HepG2 (cell line): ENCODE measurements around the gene RBMS2. TPM values are rescaled to one million over a fixed set of nuclear protein-coding genes. Genes with fewer than 3 reads are reported as not detected.

Source experiments
- ATAC-seq: fragments of 200-7000 bp; cut with Tn5 transposase; 3 replicates; pipeline ENCODE4 v1.9.1; 2020; ENCODE audit warnings: mild to moderate bottlenecking, moderate library complexity
- BruUV-seq: library from RNA; stranded (reverse); fragments of 400-500 nt; replicated peaks from 2 replicates; lab custom pipeline; 2021; lab: Mats Ljungman, UMichigan
- CTCF ChIA-PET: fragments of 300-600 bp; formaldehyde crosslinking; extraction: SDS; loops from one replicate; lab custom pipeline; 2021; ENCODE audit warnings: low total read pairs, inconsistent platforms, low intra/inter-chr PET ratio; lab: Yijun Ruan, JAX
- POLR2A ChIA-PET: fragments of 350-600 bp; sonication (Branson Sonifier 250); formaldehyde crosslinking; loops from one replicate; lab custom pipeline; 2020; ENCODE audit warnings: antibody characterized with exemption, inconsistent platforms; lab: Yijun Ruan, JAX
- DNase-seq: peaks from one replicate; pipeline ENCODE4 v3.0.0-alpha.2; 2015; ENCODE audit warnings: low spot score
- FAIRE-seq: peaks from 3 replicates; lab custom pipeline; 2011; peaks lifted over from hg19 to GRCh38; lab: Jason Lieb, UNC
- H2AFZ ChIP-seq: one replicate; pipeline ENCODE4 v1.6.1; 2011; ENCODE audit warnings: low read length, inconsistent platforms
- H3K27ac ChIP-seq: fragments of 300-600 bp; 3 replicates; pipeline ENCODE4 v1.8.0; 2011; ENCODE audit warnings: mixed run types, mild to moderate bottlenecking, mixed read lengths, low read length, inconsistent platforms; ENCODE audit not compliant: insufficient read depth; ENCODE audit errors: extremely low read length
- H3K27me3 ChIP-seq, 2 experiments: fragments of 200-600 bp in 1 of 2; 2 replicates in 1 of 2; 3 replicates in 1 of 2; pipeline versions ENCODE4 v1.6.0 to v1.8.0; 2011; ENCODE audit warnings: low read length in 2 of 2, mild to moderate bottlenecking in 2 of 2, moderate library complexity in 2 of 2, inconsistent platforms in 1 of 2; ENCODE audit not compliant: insufficient read depth in 2 of 2, control insufficient read depth in 1 of 2
- H3K36me3 ChIP-seq, 2 experiments: fragments of 200-600 bp in 1 of 2; replicated peaks in 1 of 2; 2 replicates in 1 of 2; 3 replicates in 1 of 2; pipeline versions ENCODE4 v1.5.1 to v1.8.0; 2011; ENCODE audit warnings: low read length in 2 of 2, inconsistent platforms in 1 of 2; ENCODE audit not compliant: insufficient read depth in 2 of 2, control insufficient read depth in 1 of 2
- H3K4me1 ChIP-seq: 2 replicates; pipeline ENCODE4 v1.5.1; 2012; ENCODE audit warnings: low read length, inconsistent platforms; ENCODE audit not compliant: insufficient read depth
- H3K4me2 ChIP-seq: 2 replicates; pipeline ENCODE4 v1.6.0; 2011; ENCODE audit warnings: low read depth, low read length, inconsistent platforms
- H3K4me3 ChIP-seq, 3 experiments: fragments of 200-600 bp in 1 of 3; sonication (generic), shearing (Covaris generic) in 1 of 3; replicated peaks in 1 of 3; 2 replicates each; pipeline ENCODE4 v1.5.1; 2011 to 2016; ENCODE audit warnings: low read length in 3 of 3, inconsistent platforms in 2 of 3, low read depth in 2 of 3, mild to moderate bottlenecking in 2 of 3, control low read depth in 1 of 3, mixed read lengths in 1 of 3; ENCODE audit not compliant: insufficient read depth in 1 of 3
- H3K79me2 ChIP-seq: one replicate; pipeline ENCODE4 v1.6.1; 2011; ENCODE audit warnings: low read length, inconsistent platforms; ENCODE audit not compliant: insufficient read depth
- H3K9ac ChIP-seq: 2 replicates; pipeline ENCODE4 v1.6.0; 2011; ENCODE audit warnings: mild to moderate bottlenecking, low read depth, low read length, inconsistent platforms; ENCODE audit not compliant: insufficient read depth
- H3K9me3 ChIP-seq: 2 replicates; pipeline ENCODE4 v1.5.1; 2012; ENCODE audit warnings: mild to moderate bottlenecking, low read length
- H4K20me1 ChIP-seq: 2 replicates; pipeline ENCODE4 v1.6.0; 2011; ENCODE audit warnings: inconsistent platforms, mild to moderate bottlenecking, low read length, moderate library complexity; ENCODE audit not compliant: insufficient read depth
- CREB3 ChIP-seq: sonication (generic); formaldehyde crosslinking; IDR thresholded peaks from 2 replicates; pipeline ENCODE4 v1.5.0; 2020; ENCODE audit warnings: missing genetic modification reagents
- CTCF ChIP-seq: sonication (generic); formaldehyde crosslinking; IDR thresholded peaks from 2 replicates; pipeline ENCODE4 v1.5.0; 2020; ENCODE audit warnings: mild to moderate bottlenecking, missing genetic modification reagents, moderate library complexity
- HMGA1 ChIP-seq: sonication (generic); formaldehyde crosslinking; conservative IDR thresholded peaks from 2 replicates; pipeline ENCODE4 v1.4.0; 2020; ENCODE audit warnings: missing genetic modification reagents
- HMGXB4 ChIP-seq, 2 experiments: sonication (generic) in 1 of 2; formaldehyde crosslinking in 1 of 2; IDR thresholded peaks; 2 replicates each; pipeline versions ENCODE4 v1.4.0 to v1.6.1; 2018 to 2020; ENCODE audit warnings: missing genetic modification reagents in 2 of 2, borderline replicate concordance in 1 of 2, low read depth in 1 of 2, mild to moderate bottlenecking in 1 of 2, missing biosample characterization in 1 of 2
- KDM1A ChIP-seq: IDR thresholded peaks from 2 replicates; pipeline ENCODE4 v1.6.1; 2016; ENCODE audit warnings: missing compliant biosample characterization
- MAX ChIP-seq: IDR thresholded peaks from 2 replicates; pipeline ENCODE4 v1.6.1; 2012; ENCODE audit warnings: inconsistent platforms
- PHF20 ChIP-seq: sonication (generic); formaldehyde crosslinking; IDR thresholded peaks from 2 replicates; pipeline ENCODE4 v1.5.0; 2020; ENCODE audit warnings: mild to moderate bottlenecking, missing genetic modification reagents
- POLR2AphosphoS2 ChIP-seq: IDR thresholded peaks from 2 replicates; pipeline ENCODE4 v1.6.1; 2011; ENCODE audit warnings: low read depth, low read length, improper control_type of control experiment
- RAD21 ChIP-seq: fragments of 450-650 bp; formaldehyde crosslinking; IDR thresholded peaks from 2 replicates; pipeline ENCODE4 v1.5.0; 2020; ENCODE audit warnings: mild to moderate bottlenecking
- SMARCE1 ChIP-seq: fragments of 450-650 bp; IDR thresholded peaks from 2 replicates; pipeline ENCODE4 v1.6.1; 2017; ENCODE audit warnings: borderline replicate concordance
- SMC3 ChIP-seq: IDR thresholded peaks from 2 replicates; pipeline ENCODE4 v1.6.1; 2011; ENCODE audit warnings: low read length, improper control_type of control experiment
- STAG1 ChIP-seq: sonication (generic); formaldehyde crosslinking; IDR thresholded peaks from 2 replicates; pipeline ENCODE4 v1.4.0; 2020; ENCODE audit warnings: missing genetic modification reagents
- TEAD3 ChIP-seq: optimal IDR thresholded peaks from 2 replicates; pipeline ENCODE3; 2016; ENCODE audit warnings: borderline replicate concordance
- TFDP2 ChIP-seq: sonication (generic); formaldehyde crosslinking; IDR thresholded peaks from 2 replicates; pipeline ENCODE4 v1.4.0; 2020; ENCODE audit warnings: missing genetic modification reagents
- XRCC5 ChIP-seq: fragments of 200-400 bp; formaldehyde crosslinking; optimal IDR thresholded peaks from 2 replicates; pipeline ENCODE3; 2017; ENCODE audit warnings: mild to moderate bottlenecking, low read length
- ZFP62 ChIP-seq: sonication (generic); formaldehyde crosslinking; IDR thresholded peaks from 2 replicates; pipeline ENCODE4 v1.4.0; 2020; ENCODE audit warnings: missing genetic modification reagents
- ZNF501 ChIP-seq: sonication (generic); formaldehyde crosslinking; IDR thresholded peaks from 2 replicates; pipeline ENCODE4 v1.5.1; 2020; ENCODE audit warnings: mild to moderate bottlenecking, moderate library complexity, missing genetic modification reagents
- ZNF605 ChIP-seq: sonication (generic); formaldehyde crosslinking; IDR thresholded peaks from 2 replicates; pipeline ENCODE4 v1.8.0; 2022; ENCODE audit warnings: mild to moderate bottlenecking, missing genetic modification reagents
- WGBS: methylation state at CpG from one replicate; pipeline ENCODE4 v1.1.6; 2017; ENCODE audit warnings: low lambda C conversion rate; 5-methylcytosine and 5-hydroxymethylcytosine counted together
- in situ Hi-C: cut with HindIII; loops from 2 replicates; pipeline ENCODE4 v1.10.0; 2017; ENCODE audit warnings: low pct_unique_long_range_greater_than_20kb; ENCODE audit not compliant: extremely low pct_ligation_motif_present
- intact Hi-C: fragments of 100-400 bp; cut with micrococcal nuclease; formaldehyde crosslinking; loops from one replicate; pipeline ENCODE4 v1.10.0; 2022; ENCODE audit not compliant: unreplicated experiment
- polyA plus RNA-seq, 8 experiments: library from polyadenylated mRNA; depleted of rRNA in 3 of 8; stranded (reverse) in 7 of 8; unstranded in 1 of 8; fragments of >200 nt; fragmentation: Illumina TruSeq in 4 of 8; extraction: Trizol in 4 of 8; gene quantifications; 2 replicates each; pipeline versions ENCODE4 v1.2.1 to v1.2.3, GENCODE V29; 2011 to 2016; ENCODE audit warnings: low read depth in 4 of 8, missing spikeins in 1 of 8, mixed read lengths in 1 of 8; ENCODE audit not compliant: insufficient read depth in 1 of 8
- total RNA-seq, 5 experiments: library from RNA; depleted of rRNA; stranded (reverse); fragments of >200 nt; fragmentation: Illumina TruSeq; extraction: Trizol; gene quantifications; 2 replicates each; pipeline ENCODE4 v1.2.3, GENCODE V29; 2016; ENCODE audit warnings: low read depth in 1 of 5

RBMS2 gene
- total and polyA plus RNA-seq, 2 of the 13 experiments (the other 11 are each of a cell fraction or from before 2014, with no cell fraction given), result 0.53 to 7.4 TPM

- Histone ChIP-seq H3K4me1 (no peaks in the 10 kb centered on the region), H2AFZ (no peak overlapping the region), H3K4me2 (no peak overlapping the region), H3K27me3 (no peaks in the 10 kb centered on the region), H3K79me2 (no peaks in the 10 kb centered on the region), H3K9ac (no peak overlapping the region), H3K27ac (no peak overlapping the region), H3K36me3 (peaks cover 8 to 20% of the 10 kb centered on the region in 2 experiments), H4K20me1 (no peaks in the 10 kb centered on the region), H3K4me3 (no peak overlapping the region), H3K9me3 (no peaks in the 10 kb centered on the region)
- ChIA-PET CTCF (interaction anchor here (1.6 to 2.2 kb wide), 2 partner anchors 43 to 80 kb away, joined by 4 to 30 read pairs; no protein-coding TSS in a partner anchor), POLR2A (no interaction called here)
- in situ Hi-C loops (no loop called here), intact Hi-C loops (loop anchor here (1.0 kb wide), 2 partner anchors 42 to 81 kb away; no protein-coding TSS in a partner anchor)
- BruUV-seq, result no TSS peak
- TF ChIP-seq SMARCE1 (no peak), KDM1A (CRISPR knock-in tag) (no peak), ZNF605 (CRISPR knock-in tag) (peak; percentile 46; the same call in 1 of the 2 replicates), RAD21 (CRISPR knock-in tag) (peak; percentile 71), TFDP2 (CRISPR knock-in tag) (no peak), ZNF501 (no peak), HMGA1 (CRISPR knock-in tag) (no peak), POLR2AphosphoS2 (no peak), MAX (0 out of 2 replicates have a peak, but pooled peaks have one; percentile 33), TEAD3 (CRISPR knock-in tag) (peak; percentile 48), ZFP62 (CRISPR knock-in tag) (no peak), HMGXB4 (CRISPR knock-in tag; IDR thresholded peaks at IDR 0.05; ENCODE audit: borderline replicate concordance in 1 of 2, low read depth in 1 of 2) (0 out of 4 replicates have a peak, but pooled peaks of 1 of the 2 experiments have one; percentile 27), STAG1 (CRISPR knock-in tag) (peak; percentile 77), SMC3 (peak; percentile 55), CTCF (CRISPR knock-in tag) (peak; percentile 84), XRCC5 (peak; percentile 54), PHF20 (CRISPR knock-in tag) (0 out of 2 replicates have a peak, but pooled peaks have one; percentile 28), CREB3 (CRISPR knock-in tag) (no peak)
- DNase-seq (peak; percentile 35), ATAC-seq (peak; percentile 77), FAIRE-seq (peak; percentile 88)
- 51% methylated on average over 7 of the region's 8 CpGs for WGBS
Observed at GRCh38 chr12:56593909-56594621, 72.4 kb downstream of the RBMS2 start.
